GM12873 (cell line): ENCODE results near the gene TREH.

Source experiments
- CTCF ChIP-seq: IDR thresholded peaks from 2 replicates; pipeline ENCODE4 v1.5.1; 2012; ENCODE audit warnings: low read depth, mild to moderate bottlenecking, moderate library complexity, low read length, control low read depth; ENCODE audit not compliant: insufficient read depth; ENCODE audit errors: missing control alignments

Gene TREH

GRCh38 chr11:118659314-118659952 is 20.0 kb downstream of the TREH start:
- peak; percentile 90 for TF ChIP-seq CTCF

- TF ChIP-seq CTCF = no peak
Measured at GRCh38 chr11:118658429-118659313, 20.8 kb downstream of the TREH start.

- TF ChIP-seq CTCF = no peak
Measured at GRCh38 chr11:118657709-118658428, 21.6 kb downstream of the TREH start.

GRCh38 chr11:118657238-118657637 is 22.2 kb downstream of the TREH start:
- no peak for TF ChIP-seq CTCF

- TF ChIP-seq CTCF = no peak
Measured at GRCh38 chr11:118656563-118657165, 22.8 kb downstream of the TREH start.

GRCh38 chr11:118655486-118656190 is 23.8 kb downstream of the TREH start:
- TF ChIP-seq CTCF = no peak
